Tibial nerve (tissue), 4 donors: ENCODE data around the gene PABPN1L.

Source experiments
- EP300 ChIP-seq, 2 donors: sonication (generic); formaldehyde crosslinking; IDR thresholded peaks; one replicate each; pipeline ENCODE4 v1.6.1; 2017; ENCODE audit warnings: antibody characterized with exemption in 2 of 2, mild to moderate bottlenecking in 1 of 2
- TF ChIP-seq, protein P1 (sequence below), 5 experiments: fragments of 200-600 bp in 3 of 5; fragments of 450-650 bp in 2 of 5; sonication (generic) in 3 of 5; IDR thresholded peaks; one replicate each; pipeline ENCODE4 v1.5.1; 2016 to 2019; ENCODE audit warnings: antibody characterized with exemption in 5 of 5, mild to moderate bottlenecking in 3 of 5, moderate library complexity in 2 of 5

DNA sequence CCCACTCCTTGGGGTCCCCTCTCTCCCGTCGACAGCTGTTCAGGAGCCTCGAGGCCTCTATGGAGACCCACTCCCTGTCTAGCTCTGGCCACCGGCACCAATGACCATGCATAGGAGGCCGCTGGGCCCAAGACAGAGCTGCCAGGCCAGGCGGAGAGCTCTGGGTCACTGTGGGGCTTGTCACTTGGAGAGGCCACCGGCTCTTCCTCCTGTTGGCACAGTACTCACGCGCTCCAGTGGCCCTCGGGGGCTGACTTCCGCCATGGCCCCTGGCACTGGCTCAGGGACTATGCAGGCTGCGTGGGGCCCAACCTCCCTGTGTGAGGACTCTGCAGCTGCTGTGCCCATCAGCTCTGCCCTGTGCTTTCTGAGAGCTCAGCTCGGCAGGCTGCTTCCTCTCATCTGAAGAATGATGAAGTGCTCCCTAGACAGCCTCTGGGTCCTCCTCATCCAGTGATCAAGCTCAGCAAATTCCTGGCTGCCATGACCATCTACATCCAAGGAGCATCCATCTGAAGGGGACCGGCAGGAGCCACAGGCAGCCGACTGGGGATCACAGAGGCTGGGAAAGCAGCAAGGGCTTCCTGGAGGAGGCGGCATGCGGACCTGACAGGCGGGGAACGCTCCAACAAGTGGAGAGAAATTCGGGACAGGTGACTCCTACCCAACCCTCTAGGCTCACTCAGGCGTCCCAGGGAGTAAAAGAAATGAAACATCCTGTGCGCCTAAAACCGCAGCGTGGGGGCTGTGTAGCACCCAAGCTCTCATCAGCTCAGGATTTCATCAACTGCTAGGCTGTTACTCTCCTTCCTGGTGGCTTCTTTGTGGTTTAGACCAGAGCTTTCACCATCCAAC, 26.5 kb downstream of the PABPN1L start:
- TF ChIP-seq, protein P1, sequence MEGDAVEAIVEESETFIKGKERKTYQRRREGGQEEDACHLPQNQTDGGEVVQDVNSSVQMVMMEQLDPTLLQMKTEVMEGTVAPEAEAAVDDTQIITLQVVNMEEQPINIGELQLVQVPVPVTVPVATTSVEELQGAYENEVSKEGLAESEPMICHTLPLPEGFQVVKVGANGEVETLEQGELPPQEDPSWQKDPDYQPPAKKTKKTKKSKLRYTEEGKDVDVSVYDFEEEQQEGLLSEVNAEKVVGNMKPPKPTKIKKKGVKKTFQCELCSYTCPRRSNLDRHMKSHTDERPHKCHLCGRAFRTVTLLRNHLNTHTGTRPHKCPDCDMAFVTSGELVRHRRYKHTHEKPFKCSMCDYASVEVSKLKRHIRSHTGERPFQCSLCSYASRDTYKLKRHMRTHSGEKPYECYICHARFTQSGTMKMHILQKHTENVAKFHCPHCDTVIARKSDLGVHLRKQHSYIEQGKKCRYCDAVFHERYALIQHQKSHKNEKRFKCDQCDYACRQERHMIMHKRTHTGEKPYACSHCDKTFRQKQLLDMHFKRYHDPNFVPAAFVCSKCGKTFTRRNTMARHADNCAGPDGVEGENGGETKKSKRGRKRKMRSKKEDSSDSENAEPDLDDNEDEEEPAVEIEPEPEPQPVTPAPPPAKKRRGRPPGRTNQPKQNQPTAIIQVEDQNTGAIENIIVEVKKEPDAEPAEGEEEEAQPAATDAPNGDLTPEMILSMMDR (IDR thresholded peaks at IDR 0.05): no peak
- TF ChIP-seq EP300 (IDR thresholded peaks at IDR 0.05): no peak
